HG03175 (cell line): ENCODE results near the gene SMTNL2.
"Not testable (repeated sequence)": the region's sequence is repeated elsewhere in the genome, so short reads cannot be mapped to it uniquely, and the experiment has no call there.

Experiments
- ATAC-seq: cut with Tn5 transposase; IDR thresholded peaks from one replicate; pipeline ENCODE4 v1.9.1; 2021; ENCODE audit warnings: mild to moderate bottlenecking, moderate library complexity; ENCODE audit not compliant: unreplicated experiment

SMTNL2 gene

DNA sequence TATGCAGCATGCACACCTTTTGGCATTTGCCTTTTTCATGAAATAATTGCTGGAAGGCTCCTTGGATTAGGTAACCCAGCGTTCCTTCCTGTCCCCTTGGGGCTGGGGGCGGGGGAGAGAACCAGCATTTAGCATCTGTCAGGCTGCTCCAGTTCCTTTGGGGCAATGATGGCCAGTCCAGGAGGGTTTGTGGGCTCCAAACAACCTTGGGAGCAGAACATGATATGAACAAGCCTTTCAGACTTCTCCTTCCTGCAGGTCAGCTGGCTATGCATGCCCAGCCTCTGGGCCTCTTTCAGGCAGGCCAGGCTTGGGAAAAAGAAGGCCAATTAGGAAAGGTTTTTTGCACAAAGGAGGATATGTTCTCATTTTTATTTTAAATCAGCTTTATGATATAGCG, 1.1 kb upstream of the SMTNL2 start:
- no peak for ATAC-seq

DNA sequence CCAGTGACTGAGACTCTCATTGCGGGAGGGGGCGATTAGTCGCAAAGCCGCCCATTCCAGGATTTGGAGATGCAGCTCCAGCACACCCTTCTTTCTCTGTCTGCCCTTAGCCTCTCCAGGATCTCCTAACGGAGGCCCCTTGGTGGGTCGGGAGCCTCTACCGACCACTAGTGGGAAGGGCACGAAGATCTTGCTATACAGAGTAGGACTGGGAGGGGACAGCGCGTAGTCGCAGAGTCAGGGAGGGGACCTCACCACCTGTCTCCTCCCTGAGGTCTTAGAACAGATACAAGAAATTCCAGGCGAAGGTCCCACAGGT, 588 bp upstream of the SMTNL2 start:
- no peak for ATAC-seq

- no peak for ATAC-seq
Measured at GRCh38 chr17:4584917-4585637, 748 bp downstream of the SMTNL2 start.

DNA sequence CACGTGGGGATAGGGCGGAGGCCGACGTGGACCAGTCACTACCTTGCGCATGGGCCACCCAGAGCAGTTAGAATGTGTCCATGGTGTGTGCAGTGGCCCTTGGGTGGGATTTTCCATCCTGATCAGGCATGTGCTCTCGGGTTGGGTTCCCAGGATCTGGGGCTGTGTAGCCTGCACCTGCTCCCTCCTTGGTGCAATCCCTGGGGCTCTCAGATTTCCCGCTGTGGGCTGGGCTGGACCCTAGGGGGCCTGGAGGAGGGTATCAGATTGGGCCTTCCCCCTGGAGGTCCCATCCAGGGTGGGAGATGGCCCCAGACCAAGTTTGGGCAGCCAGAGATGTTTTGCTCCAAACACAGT, 1.3 kb downstream of the SMTNL2 start:
- no peak for ATAC-seq

- no peak for ATAC-seq
Measured at GRCh38 chr17:4586043-4586442, 1.7 kb downstream of the SMTNL2 start.

DNA sequence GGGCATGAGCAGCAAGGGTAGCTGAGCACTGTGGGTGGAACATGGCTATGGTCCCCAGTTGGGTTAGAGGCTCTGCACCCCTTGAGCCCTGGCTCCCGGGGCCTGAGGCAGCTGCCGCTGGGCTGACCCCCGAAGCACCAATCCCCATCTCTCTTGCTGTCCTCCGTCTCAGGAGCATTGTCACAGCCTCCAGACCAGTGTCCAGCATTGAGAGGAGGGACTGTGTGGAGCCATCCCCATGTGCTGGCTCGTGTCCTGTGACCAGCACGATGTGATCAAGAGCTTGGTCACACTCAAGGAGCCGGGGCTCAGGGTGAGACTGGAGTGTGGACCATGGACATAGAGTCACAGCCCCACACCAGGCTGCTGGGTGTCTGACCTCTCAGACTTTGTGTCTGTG, 2.9 kb downstream of the SMTNL2 start:
- ATAC-seq: no peak

DNA sequence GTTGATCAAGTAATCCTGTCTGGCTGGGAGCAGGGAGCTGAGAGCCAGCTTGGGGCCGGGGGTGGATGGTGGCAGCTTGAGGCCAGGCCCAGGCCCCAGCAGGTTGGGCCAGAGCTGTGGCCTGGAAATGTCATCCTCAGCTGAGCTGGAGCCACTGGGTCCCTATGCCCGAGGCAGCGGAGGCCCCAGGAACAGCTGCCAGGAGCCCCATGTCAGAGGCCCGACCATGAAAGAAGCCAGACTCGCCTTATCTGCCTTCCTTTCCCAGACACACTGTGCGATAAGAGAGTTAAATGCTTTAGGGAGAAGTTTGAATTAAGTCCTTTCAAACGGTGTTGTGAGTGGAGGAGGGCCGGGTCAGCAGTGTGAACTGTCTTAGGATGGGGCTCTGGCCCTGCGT, 3.5 kb downstream of the SMTNL2 start:
- ATAC-seq: no peak

- ATAC-seq: no peak
Measured at GRCh38 chr17:4588391-4588790, 4.1 kb downstream of the SMTNL2 start.

DNA sequence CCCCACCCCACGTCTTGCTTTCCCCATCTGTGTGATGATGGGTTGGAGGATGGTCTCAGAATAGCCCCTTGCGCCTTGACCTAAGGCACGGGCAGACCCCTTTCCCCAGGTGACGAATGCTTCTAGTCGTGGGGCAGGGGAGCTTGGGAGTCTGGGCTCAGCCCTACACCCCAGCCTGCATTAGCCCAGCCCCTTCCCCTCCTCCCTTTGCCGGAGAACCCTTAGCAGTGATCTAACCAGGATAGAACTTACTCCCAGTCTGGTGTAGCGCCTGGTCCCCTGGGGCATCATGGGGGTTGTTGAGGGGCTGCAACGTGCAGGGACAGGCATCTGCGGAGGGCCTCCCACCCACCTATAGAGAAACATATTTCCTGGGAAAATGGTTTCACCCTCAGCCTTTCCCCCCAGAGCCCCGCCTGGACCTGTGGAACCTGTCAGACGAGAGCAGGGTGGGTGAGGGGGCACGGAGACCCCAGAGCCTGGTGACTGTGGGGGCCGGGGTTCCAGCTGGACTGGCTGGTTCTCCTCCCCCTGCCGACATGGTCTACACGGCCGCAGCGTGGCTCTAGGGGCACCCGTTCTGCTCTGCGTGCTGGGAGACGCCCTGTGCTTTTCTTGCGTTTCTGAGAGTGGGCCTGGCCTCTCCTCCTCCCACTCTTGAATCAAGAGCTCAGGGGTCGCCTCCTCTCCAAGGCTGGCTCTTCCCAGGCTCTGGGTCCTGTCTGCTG, 4.7 kb downstream of the SMTNL2 start:
- no peak for ATAC-seq

GRCh38 chr17:4590042-4590441, 5.7 kb downstream of the SMTNL2 start:
- ATAC-seq: not testable (repeated sequence)

DNA sequence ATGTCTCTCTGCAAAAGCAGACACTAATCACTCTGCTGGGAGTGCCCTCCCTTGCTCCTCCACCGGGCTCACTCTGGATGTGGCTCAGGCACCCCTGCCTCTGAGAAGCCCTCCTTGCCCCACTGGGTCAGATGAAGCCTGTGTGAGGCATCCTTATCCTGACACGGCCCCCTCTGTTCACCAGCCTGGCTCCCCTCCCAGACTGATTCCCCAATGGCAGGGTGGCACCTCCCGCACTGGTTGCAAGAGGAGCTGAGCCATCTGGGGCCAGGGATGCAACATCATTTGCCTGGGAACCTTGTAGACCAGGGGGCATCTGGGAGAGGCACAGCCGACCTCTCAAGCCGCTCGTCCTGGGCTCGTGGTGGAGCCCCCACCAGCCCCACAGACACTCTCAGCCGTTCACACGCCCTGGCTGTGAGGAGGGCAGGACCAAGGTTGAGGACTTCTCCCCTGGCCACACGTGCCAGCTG, 6.7 kb downstream of the SMTNL2 start:
- ATAC-seq: no peak

DNA sequence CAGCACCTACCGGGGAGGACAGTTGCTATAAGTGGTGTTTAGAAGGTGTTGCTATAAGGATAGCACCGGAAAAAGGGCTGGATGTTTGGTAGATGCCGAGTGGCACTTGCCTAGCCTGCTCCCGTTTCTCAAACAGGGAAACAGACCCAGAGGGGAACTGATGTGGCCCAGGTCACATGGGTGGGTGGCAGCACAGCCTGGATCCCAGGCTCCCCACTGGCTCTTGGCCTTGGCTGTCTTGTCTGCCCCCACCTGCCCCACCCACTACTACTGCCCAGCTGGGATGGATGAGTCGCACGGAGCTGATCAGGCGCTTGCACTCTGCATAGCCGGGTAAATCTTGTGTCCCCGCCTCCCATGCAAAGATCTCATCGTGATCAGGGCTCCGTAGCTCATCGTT, 7.2 kb downstream of the SMTNL2 start:
- ATAC-seq: no peak

- ATAC-seq: no peak
Measured at GRCh38 chr17:4592240-4593005, 8.1 kb downstream of the SMTNL2 start.

DNA sequence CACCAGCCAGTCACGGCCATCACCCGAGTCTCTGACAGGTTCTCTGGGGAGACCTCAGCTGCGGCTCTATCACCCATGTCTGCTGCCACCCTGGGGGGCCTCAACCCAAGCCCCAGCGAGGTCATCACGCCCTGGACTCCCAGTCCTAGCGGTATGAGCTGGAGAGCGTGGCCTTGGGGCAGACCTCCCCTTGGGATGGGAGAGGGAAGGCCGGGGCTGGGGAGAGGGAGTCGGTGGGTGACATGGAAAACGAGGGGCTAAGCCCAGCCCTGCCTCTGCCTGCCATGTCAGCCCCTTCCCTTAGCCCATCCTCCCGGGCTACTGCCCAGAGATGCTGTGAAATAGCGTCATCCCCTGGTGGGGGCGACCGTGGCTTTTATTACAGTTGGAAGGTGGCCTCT, 8.7 kb downstream of the SMTNL2 start:
- ATAC-seq: no peak

DNA sequence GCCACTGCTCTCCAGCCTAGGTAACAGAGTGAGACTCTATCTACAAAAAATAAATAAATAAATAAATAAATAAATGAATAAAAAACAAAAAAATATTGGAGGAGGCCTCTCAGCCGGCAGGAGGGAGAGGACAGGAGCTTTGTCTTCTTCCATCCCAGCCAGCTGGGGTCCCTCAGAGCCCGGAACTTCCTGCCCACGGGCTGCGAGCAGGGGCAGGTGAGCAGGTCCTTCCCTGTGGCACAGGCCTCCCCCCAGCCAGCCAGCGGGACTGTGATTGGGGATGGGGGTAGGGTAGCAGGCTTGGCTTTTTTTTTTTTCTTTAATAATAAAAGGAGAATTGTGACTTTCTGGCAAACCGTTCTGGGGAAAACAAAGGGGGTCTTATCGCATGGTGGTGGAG, 10.1 kb downstream of the SMTNL2 start:
- ATAC-seq: no peak

DNA sequence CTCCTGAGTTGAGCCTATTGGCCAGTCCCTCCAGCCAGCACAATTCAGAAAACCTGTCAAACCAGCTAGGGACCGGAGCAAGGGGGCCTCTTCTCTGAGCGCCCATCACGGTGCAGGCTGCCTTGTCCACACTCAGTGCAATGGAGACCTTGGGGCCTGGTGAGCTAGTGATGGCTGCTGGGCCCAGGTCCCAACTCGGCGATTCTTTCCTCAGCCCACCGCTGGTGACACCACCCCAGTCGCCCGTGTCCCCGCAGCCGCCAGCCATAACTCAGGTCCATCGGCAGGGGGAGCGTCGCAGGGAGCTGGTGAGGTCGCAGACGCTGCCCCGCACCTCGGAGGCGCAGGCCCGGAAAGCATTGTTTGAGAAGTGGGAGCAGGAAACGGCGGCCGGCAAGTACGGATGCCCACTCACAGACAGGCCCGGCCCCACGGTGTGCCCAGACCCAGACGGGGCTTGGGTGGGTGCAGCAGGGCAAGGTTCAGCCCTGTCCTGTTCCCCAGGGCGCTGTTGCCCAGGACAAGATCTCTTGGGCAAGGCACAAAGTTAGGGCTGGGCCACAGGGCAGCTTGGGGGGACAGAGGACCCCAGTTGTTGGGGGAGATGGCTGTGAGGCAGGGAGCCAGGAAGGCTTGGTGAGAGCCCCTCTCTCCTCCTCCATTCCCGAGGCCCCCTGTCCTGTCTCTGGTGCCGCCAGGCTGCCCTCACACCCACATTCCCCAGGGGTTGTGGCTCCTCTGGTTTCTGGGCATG, 10.8 kb downstream of the SMTNL2 start:
- ATAC-seq: no peak

DNA sequence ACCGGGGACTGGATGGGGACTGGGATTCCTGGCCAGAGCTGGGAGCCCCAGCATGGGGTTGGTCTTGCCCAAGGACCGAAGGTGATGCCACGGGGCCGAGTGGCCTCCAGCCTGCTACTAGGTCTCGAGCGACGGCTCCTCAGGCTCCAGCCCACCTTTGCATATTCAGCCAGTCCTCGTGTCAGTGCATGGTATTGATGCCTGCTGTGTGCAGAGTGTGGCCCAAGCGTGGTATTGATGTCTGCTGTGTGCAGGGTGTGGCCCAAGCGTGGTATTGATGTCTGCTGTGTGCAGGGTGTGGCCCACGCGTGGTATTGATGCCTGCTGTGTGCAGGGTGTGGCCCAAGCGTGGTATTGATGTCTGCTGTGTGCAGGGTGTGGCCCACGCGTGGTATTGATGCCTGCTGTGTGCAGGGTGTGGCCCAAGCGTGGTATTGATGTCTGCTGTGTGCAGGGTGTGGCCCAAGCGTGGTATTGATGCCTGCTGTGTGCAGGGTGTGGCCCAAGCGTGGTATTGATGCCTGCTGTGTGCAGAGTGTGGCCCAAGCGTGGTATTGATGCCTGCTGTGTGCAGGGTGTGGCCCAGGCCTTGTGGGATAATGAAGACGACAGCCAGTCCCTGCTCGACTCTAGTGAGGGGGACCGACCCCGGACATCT, 11.5 kb downstream of the SMTNL2 start:
- not testable (repeated sequence) for ATAC-seq

DNA sequence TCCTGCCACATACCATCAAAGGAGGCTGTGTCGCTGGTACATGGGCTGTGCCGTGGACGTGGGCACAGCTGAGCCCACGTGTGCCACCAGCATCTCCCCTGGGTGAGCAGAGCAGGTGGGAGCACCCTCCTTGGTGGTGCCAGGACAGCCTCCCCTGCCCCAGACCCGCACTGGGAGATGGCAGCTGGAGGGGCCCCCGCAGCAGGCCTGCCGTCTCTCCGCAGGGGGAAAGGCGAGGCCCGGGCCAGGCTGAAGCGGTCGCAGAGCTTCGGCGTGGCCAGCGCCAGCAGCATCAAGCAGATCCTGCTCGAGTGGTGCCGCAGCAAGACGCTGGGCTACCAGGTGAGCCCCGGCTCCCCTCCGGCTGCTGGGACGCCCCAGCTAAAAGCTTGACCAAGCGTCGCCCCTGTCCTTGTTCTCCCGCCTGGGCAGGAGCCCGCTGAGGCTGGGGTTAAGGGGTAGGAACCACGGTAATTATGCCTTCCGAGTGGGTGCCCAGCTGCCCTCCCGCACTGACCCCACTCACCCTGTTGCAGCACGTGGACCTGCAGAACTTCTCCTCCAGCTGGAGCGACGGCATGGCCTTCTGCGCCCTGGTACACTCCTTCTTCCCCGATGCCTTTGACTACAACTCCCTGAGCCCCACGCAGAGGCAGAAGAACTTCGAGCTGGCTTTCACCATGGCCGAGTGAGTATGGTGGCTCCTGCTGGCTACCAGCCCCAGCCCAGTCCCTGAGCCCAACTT, 12.5 kb downstream of the SMTNL2 start:
- no peak for ATAC-seq

DNA sequence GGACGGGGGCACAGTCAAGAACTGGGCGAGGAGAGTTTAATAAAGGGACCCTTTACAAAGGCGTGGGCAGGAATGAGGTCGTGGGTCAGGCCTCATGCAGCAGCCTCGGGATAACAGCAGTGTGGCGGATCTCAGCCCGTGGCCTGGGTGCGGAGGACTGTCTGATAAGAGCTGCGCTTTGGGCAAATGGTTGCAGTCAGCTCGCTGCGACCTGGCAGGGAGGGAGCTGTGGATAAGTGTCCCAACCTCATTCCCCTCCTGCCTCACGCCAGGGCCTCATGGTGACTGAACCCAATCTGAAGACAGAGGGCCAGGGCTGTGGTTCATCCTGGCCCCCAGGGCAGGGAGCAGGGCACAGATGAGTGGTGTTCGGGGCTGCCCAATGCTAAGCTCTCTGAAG, 13.6 kb downstream of the SMTNL2 start:
- no peak for ATAC-seq
